Activated CD8-positive, alpha-beta memory T cell treated with anti-CD3 and anti-CD28 coated beads for 24 hours (primary cell): ENCODE measurements around the gene GALNT3.

Experiments used
- DNase-seq: peaks from one replicate; pipeline ENCODE4 v3.0.0-alpha.2; 2020

Gene GALNT3

DNA sequence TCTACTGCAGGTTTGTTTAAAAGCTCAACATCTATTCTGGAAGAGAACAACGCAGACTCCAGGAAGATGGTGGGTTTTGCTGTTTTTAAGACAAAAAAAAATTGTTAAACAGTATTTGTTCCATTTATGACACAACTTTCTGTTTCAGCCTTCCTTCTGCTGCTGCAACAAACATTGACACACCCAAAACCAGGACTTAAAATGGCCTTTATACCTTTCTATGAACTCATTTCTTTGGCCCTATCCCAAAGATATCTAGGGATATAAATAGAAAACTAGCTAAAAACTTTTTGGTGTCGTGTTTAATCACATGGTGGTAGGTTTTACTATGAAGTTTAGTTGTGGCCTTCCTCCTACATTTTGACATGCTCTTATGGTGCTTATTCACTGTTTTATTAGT is 964 bp upstream of the GALNT3 start:
- no peak for DNase-seq

DNA sequence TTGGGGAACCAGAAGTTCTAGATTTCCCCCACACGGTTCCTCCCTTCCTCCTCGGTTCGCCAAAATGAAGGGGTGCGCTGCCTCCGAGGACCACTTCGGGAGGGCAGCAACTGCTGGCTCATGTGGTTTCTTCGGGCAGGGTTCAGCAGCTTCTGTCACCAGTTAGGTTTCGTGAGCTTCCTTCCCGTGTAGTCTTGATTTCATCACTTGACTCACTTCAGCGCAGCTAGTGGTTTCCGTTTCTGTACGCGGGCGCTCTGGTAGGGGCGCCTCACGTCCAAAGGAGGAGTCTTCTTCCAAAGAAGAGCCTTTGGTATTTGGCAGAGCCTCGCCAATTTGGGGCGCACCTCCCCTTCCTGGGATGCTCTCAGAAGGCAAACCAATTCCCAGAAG is 485 bp upstream of the GALNT3 start:
- peak; percentile 81 for DNase-seq

DNA sequence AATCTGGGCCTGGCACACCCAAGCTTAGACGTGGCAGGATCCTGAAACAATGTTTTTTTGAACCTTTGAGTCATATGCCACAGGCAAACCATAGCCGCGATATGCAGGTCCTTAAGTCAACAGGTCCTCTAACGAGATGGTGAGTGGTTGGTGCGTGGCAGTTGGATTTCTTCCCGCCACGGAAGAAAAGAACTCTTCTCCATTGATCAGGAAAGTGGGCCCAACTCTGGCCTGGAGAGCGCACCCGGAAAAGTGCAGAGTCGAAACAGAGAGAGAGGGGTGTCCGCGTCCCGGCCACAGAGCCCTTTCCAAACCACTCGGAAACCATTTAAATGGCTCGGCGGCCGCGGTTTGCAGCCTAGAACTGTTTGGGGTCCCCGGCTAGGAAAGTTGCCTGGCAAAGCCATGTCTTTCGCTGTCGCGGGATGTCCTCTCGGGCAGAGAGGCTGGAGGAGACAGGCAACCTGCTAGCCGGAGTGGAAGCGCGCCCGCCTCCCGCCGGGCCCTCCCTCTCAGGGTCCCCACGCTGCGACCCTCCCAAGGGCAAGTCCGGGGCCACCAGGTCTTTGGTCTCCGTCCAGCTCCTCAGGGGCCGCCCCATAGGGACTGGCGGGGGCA is 777 bp downstream of the GALNT3 start:
- DNase-seq = peak; percentile 64

DNA sequence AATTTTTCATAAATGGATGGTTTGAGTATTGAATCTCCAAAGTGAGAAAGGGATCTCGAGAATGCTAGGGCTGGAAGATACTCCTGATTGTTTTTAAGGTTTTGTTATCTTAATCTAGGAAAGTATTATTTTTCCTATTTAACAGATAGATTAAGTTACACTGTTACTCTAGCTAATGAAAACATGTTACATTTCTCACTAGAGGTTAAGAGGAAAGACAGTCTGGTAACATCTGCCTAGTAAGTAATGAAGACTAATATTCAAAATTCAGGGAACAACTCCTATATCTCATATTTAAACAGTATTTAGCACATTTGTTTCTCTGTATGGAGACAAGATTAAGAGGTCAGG is 2.0 kb downstream of the GALNT3 start:
- no peak for DNase-seq

DNA sequence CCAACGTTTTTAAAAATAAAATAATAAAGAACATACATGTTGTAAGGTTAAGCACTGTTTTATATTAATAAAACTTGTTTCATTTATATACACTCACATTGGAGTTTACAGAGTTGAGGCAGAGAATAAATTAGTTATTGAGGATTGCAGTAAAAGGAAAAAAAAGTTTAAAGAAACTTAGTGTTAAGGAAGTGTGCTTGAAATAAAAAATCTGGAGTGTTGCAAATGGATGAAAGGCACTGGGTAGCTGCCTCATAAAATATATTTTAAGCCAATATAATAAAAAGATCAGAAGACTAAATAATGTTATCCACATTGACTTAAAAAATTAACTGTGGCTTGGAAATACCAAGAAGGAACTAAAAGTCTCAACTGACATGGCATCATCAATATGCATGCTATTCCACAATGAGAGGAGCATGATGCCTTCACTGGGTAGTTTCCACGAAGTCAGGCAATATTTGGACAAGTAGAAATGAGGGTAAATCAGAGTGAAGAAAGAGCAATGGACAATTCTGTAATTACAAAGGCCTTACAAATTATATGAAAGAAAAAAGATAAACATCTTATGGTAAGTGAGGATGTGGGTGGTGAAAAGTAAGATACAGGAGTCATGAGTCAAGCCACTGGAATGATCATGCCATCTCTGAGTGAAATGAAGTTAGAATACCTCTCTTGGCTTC is 2.5 kb downstream of the GALNT3 start:
- no peak for DNase-seq

DNA sequence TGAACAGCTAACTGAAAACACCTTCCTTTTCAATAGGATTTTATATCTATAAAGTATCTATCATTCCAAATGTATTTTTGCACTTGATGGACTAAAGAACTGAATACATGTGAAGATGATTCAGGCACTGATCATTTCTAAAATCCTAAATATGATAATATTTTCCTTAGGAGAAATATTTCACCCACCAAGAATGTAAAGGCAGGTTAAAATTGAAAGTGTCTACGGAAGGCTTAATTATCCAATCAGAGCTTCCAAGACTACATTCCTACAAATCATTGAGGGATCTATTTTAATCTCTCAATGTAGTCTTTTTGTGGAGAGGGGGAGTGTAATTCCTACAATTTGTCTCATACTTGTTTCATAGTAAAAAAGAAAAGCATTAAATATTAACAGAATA is 3.6 kb downstream of the GALNT3 start:
- no peak for DNase-seq

DNA sequence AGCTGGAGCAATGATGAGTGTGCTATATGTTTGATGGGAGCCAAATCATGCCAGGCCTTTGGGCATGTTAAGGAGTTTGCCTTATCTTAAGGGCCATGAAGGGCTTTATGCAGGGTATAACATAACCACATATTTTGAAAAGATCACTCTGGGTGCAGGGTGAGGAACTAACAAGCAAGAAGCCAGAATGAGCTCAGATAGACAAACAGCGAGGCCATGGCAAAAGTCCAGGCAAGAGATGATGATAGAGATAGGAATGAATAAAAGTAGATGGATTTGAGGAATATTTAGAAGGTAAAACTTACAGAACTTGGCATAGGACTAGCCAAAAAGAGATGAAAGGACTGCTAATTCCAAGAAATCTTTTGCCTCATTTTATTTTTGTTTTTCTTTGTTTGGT is 6.7 kb downstream of the GALNT3 start:
- no peak for DNase-seq

DNA sequence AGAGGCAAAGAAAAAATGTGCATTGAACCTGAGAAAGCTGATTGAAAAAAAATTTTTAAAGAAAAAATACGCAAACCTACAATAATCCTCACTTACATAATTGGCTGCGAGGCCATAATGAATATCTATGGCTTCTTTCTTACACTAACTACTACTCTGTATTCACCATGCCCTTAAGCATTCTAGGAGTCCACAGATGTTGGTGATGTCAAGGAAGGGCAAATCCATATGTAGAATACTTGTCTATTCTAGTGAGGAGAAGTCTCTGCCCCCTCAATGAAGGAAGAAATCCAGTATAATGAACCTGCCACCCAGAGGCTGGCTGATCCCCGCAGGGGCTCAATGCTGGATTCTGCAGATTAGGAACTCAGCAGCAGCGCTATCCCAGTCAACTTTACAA is 14.3 kb downstream of the GALNT3 start:
- DNase-seq = no peak

DNA sequence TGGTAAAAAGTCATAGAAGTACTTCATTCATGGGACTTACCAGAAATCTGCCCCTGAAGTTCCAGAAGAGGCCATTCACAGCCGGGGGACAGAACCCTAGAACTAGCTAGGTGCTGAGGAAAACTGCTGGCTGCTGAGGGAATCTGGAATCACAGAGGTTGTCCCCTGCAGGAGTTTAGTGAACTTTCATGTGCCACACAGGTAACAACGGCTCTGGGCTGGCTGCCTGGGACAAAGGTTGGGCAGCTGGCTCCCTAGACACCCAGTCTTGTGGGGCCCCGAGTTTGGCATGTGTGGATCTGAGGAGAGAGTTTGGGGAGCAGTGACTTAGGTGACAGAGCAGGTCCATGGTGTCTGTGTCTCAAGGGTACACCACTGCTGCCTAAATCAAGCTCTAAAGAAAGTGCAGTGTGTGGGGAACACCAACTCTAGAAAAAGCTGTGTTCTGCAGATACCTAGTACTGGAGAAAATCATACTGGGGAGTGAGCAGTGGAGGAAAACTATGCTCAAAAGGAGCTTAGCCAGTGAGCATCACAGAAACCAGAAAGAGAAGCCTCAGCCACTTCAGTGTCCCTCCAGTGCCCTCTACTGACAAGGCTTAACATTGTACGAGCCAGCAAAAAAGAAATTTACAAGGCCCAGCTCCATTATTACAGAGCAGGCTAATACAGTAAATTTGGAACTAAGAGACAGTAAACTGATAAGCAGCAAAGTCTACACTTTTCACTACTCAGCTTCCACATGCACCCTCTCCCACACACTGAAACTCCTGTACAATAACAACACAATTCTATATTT is 15.2 kb downstream of the GALNT3 start:
- no peak for DNase-seq

DNA sequence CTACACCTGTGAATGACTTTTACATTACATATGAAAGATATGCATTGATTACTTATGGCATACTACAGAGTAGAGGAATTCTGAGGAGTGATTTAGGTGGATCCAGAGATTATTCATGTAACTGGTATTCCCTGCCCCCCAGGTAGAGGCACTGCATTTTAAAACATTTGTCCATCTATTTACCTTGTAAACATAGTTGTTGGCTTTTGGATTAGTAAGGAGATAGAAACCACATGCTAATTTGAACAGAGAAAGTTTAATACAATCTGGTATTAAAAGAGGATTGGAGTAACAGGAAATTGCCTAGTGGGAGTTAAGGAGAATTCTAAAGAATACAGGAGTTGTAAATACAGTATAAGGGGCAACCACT is 15.9 kb downstream of the GALNT3 start:
- DNase-seq = no peak

DNA sequence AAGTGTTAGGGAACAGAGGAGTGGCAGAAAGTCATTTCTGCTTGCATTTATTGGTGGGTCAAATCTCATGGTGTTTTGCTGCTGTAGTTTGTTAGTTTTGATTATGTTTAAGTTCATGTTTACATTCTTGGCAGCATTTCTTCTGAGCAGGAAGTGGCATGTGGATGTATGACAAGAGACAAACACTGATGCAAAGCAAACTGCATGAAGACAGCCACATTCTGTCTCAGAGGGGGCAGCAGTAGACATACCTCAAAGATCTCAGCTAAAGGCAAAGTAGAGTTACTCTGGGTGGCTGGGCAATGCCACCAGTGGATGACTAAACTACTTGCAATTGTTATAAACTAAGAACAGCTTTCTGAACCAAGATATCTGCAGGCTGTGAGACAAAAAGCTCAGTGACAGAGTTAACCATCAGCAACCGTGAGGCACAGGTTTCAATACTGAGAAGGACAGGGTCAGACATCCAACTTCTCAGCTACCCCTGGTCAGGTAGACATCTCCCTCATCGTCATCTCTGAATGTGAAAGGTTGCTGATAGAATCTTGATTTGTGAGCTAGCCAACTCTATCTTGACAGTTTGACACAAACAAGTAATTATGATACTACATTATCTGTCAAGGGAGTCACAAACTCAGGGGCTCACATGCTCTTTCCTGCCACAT is 16.4 kb downstream of the GALNT3 start:
- DNase-seq = no peak

DNA sequence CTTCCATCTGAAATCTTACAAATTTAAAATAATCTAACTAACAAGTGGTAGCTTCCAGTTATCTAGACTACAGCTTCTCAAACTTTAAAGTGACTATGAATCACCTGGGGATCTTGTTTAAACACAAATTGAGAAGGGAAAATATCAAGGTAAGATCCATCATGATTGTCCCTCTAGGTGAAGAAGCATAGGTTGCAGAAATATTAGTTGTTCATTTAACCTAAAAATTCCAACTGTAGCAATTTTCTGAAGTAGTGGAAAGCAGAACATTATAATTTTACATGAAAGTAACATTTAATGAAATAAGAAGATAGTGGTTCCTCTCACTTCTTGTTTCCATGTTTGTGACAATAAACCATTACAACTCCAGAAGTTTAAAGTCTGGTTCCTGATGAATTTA is 17.3 kb downstream of the GALNT3 start:
- DNase-seq = no peak

DNA sequence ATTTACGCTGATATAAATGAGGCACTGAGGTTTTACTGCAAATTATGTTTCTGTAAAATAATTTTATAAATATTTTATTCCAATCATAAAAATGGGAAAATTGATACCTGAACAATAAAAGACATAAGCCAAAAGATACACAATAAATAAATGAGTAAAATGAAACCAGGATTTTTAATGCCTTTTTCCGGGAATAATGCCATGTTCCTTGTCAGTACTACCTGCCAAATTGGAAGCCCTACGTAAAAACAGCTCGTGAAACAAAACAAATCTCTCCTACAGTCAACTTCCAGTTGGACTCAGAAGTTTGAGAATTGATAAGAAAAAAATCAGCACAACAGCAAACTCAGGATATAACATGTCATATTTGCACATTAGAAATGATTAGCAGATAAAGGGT is 18.0 kb downstream of the GALNT3 start:
- DNase-seq = no peak

DNA sequence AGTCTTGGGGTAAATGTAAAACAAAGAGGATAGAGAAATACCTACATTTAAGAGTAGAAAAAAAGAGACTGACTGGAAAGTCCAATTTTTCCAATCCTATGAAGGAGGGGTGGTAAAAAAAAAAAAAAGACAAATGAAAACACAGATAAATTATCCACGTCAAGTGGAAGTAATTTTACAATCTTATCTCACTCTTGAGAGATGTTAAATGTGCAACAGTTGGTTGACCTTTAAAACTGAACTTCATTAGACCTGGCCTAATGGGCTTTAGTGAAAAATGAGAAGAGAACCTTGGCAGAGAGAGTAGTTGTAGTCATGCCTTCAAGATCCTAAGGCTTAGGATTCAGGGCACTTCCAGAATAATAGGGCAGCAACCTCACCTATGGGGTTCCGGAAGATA is 20.4 kb downstream of the GALNT3 start:
- no peak for DNase-seq

DNA sequence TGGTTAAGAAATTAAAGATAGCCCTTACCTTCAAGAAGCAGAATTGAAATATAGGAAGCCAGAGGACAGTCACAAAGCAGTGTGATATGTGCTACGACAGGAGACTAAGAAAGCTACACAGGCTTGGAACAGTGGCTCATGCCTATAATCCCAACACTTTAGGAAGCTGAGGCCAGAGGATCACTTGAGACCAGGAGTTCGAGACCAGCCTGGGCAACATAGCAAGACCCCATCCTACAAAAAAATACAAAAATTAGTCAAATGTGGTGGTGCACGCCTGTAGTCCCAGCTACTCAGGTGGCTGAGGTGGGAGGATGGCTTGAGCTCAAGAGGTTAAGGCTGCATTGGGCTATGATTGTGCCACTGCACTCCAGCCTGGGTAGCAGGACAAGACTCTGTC is 21.9 kb downstream of the GALNT3 start:
- DNase-seq = no peak

DNA sequence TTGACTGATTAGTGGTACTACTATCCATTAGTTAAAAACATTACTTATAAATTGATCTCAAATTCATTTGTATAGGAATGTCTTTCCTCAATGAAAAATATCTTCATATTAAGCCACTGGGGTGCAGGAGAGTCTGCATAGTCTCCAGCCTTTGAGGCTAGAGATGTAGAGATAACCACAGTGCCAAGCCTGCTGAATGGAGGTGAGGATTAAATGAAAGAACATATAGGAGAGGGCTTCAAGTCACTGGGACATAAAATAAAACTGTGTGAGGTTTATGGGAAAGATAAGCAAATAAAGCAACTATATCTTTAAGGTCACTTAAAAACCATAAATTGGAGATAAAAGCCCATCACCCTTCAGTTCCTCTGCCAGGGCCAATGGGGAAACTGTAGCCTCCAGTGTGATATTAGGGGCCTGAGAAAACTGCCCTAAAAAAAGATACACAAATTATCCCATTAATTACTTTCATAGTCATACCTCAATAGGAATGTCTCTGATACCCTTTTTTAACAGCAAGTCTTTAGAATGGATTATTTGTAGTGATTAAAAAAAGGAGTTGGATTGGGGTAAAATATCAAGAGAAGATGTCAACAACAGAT is 27.6 kb downstream of the GALNT3 start:
- DNase-seq = no peak

DNA sequence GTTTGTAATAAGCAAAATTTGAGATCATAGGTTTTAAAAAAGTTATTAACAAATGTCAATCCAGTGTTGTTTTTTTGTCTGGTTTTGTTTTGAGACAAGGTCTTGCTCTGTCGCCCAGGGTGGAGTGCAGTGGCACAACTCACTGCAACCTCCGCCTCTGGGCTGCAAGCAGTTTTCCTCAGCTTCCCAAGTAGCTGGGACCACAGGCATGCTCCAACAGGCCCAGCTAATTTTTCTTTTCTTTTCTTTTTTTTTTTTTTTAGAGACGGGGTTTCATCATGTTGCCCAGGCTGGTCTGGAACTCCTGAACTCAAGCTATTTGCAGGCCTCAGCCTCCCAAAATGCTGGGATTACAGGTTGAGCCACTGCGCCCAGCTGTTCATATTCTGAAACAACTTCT is 31.3 kb downstream of the GALNT3 start:
- DNase-seq = no peak

DNA sequence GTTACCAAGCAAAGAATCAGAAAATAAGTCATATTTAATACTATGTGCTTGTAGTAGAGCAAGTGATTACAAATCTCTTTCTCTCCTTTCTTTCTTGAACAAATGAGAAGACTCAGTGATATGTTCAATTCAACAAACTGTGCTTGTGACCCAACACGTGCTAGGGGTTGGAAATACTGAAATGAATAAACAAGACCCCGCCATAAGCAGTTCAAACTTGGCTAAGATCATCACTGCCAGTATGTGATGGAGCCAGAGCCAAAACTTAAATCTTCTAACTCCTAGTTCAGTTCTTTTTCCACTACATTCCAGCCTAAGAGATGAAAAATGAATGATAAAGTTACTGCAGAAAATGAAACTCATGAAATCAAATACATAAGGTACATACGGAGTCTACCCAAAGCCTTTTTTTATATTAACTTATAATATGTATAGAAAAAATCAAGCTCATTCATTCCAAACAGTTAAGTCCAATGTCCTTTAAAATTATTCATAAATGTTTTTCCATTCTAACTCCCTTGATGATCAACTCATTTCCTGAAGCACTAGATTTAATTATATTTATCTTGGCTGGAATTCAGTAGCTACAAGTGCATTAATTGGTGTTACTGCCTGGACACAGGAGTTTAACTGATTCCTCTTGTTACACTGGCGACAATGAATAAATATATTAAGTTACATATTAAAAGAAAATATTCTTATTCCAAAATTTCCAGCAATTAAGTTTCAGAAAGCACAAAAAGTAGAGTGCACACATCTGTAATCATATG is 36.0 kb downstream of the GALNT3 start:
- DNase-seq = no peak

DNA sequence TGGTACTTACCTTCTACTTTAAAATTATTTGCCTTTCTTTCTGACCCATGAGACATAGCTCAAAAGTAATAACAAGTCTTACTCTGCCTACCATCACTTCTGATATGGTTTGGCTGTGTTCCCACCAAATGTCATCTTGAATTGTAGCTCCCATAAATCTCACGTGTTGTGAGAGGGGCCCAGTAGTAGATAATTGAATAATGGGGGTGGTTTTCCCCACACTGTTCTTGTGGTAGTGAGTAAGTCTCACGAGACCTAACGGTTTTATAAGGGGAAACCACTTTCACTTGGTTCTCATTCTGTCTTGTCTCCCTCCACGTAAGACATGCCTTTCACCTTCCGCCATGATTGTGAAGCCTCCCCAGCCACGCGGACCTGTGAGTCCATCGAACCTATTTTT is 47.5 kb downstream of the GALNT3 start:
- DNase-seq = no peak

DNA sequence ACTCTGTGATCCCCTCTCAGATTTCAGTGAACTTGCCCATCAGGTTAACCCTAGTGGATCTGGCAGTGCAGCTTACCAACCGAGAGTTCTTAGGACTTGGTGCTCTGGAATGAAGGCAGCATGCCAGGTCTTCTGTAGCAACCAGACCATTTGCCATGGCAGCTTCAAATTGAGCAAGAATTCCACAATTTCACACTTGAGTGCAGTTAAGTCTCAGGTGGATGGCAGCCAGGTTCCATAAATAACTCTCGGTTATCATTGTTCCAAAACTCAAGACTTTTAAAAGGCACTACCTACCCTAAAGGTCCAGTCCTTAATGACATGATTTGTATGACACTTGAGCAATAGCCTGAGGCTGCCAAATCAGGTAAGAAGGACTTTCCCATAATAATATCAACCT is 48.1 kb downstream of the GALNT3 start:
- no peak for DNase-seq

DNA sequence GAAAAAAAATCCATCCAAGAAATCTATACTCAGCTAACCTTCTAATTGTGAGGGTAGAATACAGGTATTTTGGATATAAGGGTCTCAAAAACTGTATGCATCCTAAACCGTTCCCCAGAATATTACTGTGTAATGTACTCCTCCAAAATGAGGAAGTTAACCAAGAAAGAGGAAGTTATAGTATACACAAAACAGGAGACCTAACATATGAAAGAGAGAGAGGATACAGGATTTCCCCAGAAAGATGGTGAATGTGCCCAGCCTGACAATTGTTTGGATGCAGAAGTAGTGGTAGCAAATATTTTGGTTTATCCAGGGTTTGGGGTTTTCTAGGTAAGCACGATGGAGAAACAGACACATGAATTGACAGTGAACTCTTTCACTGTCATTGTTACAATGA is 50.6 kb downstream of the GALNT3 start:
- DNase-seq = no peak

DNA sequence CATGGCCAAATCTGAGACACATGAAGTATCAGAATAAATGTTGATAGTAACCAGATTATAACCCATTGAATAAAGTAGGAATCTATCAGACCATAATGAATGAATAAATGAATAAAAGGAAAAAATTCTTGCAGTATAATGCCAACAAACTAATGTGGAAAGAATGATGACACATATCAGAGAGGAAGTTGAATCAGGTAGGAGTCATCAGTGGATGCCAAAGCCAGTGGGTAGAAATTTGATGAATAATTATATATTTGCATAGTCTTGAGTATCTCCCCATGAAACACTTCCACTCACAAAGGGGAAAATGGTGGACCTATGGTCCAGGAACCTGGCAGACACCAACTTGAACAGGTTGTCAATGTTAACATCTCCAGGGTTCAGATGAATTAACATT is 68.6 kb downstream of the GALNT3 start:
- no peak for DNase-seq

DNA sequence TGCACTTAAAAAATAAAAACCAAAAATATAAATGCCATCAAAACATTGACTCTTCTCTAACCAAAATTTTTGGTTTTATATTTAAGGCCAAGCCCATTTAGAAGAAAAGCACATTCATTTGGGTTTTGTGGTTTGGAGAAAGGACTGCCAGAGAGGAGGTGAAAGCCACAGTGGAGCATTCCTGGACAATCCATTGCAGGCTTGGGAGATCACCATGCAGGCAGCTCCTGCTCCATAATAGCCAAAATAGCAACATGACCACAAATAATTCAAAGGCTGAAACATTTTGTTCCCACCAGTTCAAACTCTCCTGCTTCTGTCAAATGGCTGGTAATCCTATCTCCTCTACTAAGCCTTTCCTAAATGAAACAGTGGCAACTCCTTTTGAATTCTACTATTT is 73.5 kb downstream of the GALNT3 start:
- DNase-seq = no peak
